ENCODE data around the gene FANCC.

Gene FANCC

DNA sequence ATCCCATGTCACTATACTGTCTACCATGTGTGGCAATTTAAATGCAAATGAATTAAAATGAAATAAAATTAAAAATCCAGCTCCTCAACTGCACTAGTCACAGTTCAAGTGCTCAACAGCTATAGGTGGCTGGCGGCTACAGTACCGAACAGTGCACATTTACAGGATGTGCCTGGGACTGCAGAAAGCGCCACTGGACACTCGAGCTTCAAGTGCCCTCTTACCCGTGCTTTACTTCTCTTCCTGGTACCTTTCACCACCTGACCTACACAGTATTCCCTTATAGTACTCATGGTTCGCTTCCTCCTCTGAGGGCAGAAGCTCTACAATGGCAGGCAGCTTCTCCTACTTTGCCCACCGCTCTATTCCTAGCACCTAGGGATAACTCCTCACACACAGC is 166.6 kb downstream of the FANCC start:
- H3K4ac ChIP-seq (ENCODE audit: low read depth in 1 of 2, low read length in 2 of 2), result no peak overlapping the region
- 95% methylated on average over 6 of the region's 7 CpGs for WGBS
- no peak overlapping the region for H3K9ac ChIP-seq (ENCODE audit: low read length)
- H3K27me3 ChIP-seq (ENCODE audit: control insufficient read depth in 1 of 2, insufficient read depth in 1 of 2, low read length in 2 of 2), result no peaks in the 10 kb centered on the region
- H4K91ac ChIP-seq (ENCODE audit: low read length), result no peak overlapping the region
- no peak overlapping the region for H2AK5ac ChIP-seq (ENCODE audit: low read length, severe bottlenecking)
- no peak overlapping the region for H3K23ac ChIP-seq (ENCODE audit: low read length in 2 of 2)
- H2AFZ ChIP-seq (ENCODE audit: low read depth, low read length), result no peak overlapping the region
- H4K8ac ChIP-seq (ENCODE audit: low read length), result no peak overlapping the region
- H2BK12ac ChIP-seq (ENCODE audit: low read length in 2 of 2), result no peak overlapping the region
- no peak overlapping the region for H2BK5ac ChIP-seq (ENCODE audit: low read depth, low read length, poor library complexity, severe bottlenecking)
- H2BK15ac ChIP-seq (ENCODE audit: low read depth, poor library complexity, severe bottlenecking), result no peak overlapping the region
- no peak overlapping the region for H3K4me3 ChIP-seq (ENCODE audit: insufficient read depth in 1 of 2, low read depth in 1 of 2, low read length in 2 of 2)
- H3K4me1 ChIP-seq (ENCODE audit: control insufficient read depth, insufficient read depth, low read depth, low read length), result peaks cover 3% of the 10 kb centered on the region
- H2BK120ac ChIP-seq (ENCODE audit: low read depth, low read length), result no peak overlapping the region
- no peak for DNase-seq
- no peak overlapping the region for H3K18ac ChIP-seq (ENCODE audit: low read depth in 1 of 2, low read length in 2 of 2)
- no peaks in the 10 kb centered on the region for H3K9me3 ChIP-seq (ENCODE audit: control insufficient read depth, low read length)
- H3K14ac ChIP-seq (ENCODE audit: low read length in 2 of 2), result no peak overlapping the region
- H3K79me1 ChIP-seq (replicated peaks; ENCODE audit: low read length, poor library complexity, severe bottlenecking), result peaks cover 2% of the 10 kb centered on the region
- no peaks in the 10 kb centered on the region for H3K36me3 ChIP-seq (ENCODE audit: control insufficient read depth in 1 of 2, insufficient read depth in 2 of 2, low read depth in 1 of 2, low read length in 2 of 2)
- no peak overlapping the region for H3K27ac ChIP-seq (ENCODE audit: low read length, poor library complexity, severe bottlenecking)
- no peak overlapping the region for H3K4me2 ChIP-seq (ENCODE audit: low read length, poor library complexity, severe bottlenecking)

DNA sequence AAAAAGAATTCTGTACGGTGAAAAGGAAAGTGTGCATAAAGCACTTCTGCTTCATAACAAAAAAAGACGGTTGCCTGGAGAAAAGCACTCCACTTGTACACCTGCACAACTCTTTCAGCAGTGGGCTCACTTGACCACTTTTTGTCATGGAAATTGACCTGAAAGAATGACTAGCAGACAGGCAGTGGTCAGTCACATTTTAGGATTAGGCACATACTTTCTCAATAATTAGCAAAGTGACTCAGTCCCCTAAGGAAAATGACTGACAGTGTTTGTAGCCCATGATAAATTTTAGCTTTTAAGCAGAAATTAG is 169.3 kb downstream of the FANCC start:
- DNase-seq, result no peak
- 98% methylated on average over 2 of the region's 2 CpGs for WGBS
- no peak overlapping the region for H3K4me2 ChIP-seq (ENCODE audit: low read length, poor library complexity, severe bottlenecking)

DNA sequence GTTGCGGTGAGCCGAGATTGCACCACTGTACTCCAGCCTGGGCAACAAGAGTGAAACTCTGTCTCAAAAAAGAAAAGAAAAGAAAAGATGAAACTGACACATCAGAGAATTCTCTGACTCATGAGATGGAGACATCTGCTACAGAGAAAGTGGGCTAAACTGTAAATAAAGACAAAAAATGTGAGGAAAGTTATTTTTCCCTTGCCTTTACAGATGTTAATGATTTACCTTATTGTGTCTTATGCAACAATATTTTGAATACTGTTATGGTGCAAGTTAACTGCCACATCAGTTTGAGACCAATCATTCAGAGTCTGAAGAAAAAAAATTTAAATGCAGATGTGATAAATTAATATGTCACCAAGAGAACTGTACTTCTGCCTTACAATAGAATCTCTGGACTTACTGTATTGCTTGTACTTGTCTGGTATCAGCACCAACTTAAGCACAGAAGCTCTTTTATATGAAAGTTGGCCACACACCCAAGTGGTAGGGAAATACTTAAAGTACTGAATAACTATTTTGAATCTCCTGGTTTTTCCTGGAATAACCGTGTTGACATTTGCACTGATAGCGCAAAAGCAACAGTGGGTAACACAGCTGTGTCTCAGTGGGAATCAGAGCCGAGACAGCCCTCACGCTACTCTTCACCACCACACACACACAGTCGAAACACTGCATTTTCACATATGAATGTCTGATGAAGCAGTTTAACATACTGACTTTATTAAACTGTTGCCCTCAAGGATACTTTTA is 169.9 kb downstream of the FANCC start:
- DNase-seq, result no peak
- Histone ChIP-seq H2AK5ac (ENCODE audit: low read length, severe bottlenecking) (no peak overlapping the region), H3K14ac (ENCODE audit: low read length in 2 of 2) (no peak overlapping the region), H2BK120ac (ENCODE audit: low read depth, low read length) (no peak overlapping the region), H3K4me2 (ENCODE audit: low read length, poor library complexity, severe bottlenecking) (no peak overlapping the region), H4K8ac (ENCODE audit: low read length) (no peak overlapping the region), H3K4me3 (ENCODE audit: insufficient read depth in 1 of 2, low read depth in 1 of 2, low read length in 2 of 2) (no peak overlapping the region), H3K9ac (ENCODE audit: low read length) (no peak overlapping the region), H2AFZ (ENCODE audit: low read depth, low read length) (no peak overlapping the region), H2BK12ac (ENCODE audit: low read length in 2 of 2) (no peak overlapping the region), H2BK5ac (ENCODE audit: low read depth, low read length, poor library complexity, severe bottlenecking) (no peak overlapping the region), H3K4ac (ENCODE audit: low read depth in 1 of 2, low read length in 2 of 2) (no peak overlapping the region), H3K36me3 (ENCODE audit: control insufficient read depth in 1 of 2, insufficient read depth in 2 of 2, low read depth in 1 of 2, low read length in 2 of 2) (no peaks in the 10 kb centered on the region), H3K18ac (ENCODE audit: low read depth in 1 of 2, low read length in 2 of 2) (no peak overlapping the region), H3K79me1 (replicated peaks; ENCODE audit: low read length, poor library complexity, severe bottlenecking) (peaks cover 5% of the 10 kb centered on the region), H3K9me3 (ENCODE audit: control insufficient read depth, low read length) (no peaks in the 10 kb centered on the region), H3K23ac (ENCODE audit: low read length in 2 of 2) (no peak overlapping the region), H3K4me1 (ENCODE audit: control insufficient read depth, insufficient read depth, low read depth, low read length) (peaks cover 3% of the 10 kb centered on the region), H3K27me3 (ENCODE audit: control insufficient read depth in 1 of 2, insufficient read depth in 1 of 2, low read length in 2 of 2) (no peaks in the 10 kb centered on the region), H4K91ac (ENCODE audit: low read length) (no peak overlapping the region), H2BK15ac (ENCODE audit: low read depth, poor library complexity, severe bottlenecking) (no peak overlapping the region), H3K27ac (ENCODE audit: low read length, poor library complexity, severe bottlenecking) (peak overlapping the region; percentile 63)
- 96% methylated on average over 7 of the region's 7 CpGs for WGBS

More for the DNA sequence above, 169.3 kb downstream of the FANCC start:
- Histone ChIP-seq H2BK15ac (ENCODE audit: low read depth, poor library complexity, severe bottlenecking) (no peak overlapping the region), H3K23ac (ENCODE audit: low read length in 2 of 2) (no peak overlapping the region), H4K91ac (ENCODE audit: low read length) (no peak overlapping the region), H2AK5ac (ENCODE audit: low read length, severe bottlenecking) (no peak overlapping the region), H3K18ac (ENCODE audit: low read depth in 1 of 2, low read length in 2 of 2) (no peak overlapping the region), H2BK5ac (ENCODE audit: low read depth, low read length, poor library complexity, severe bottlenecking) (no peak overlapping the region), H3K27me3 (ENCODE audit: control insufficient read depth in 1 of 2, insufficient read depth in 1 of 2, low read length in 2 of 2) (no peaks in the 10 kb centered on the region), H2BK12ac (ENCODE audit: low read length in 2 of 2) (no peak overlapping the region), H3K4me3 (ENCODE audit: insufficient read depth in 1 of 2, low read depth in 1 of 2, low read length in 2 of 2) (no peak overlapping the region), H3K14ac (ENCODE audit: low read length in 2 of 2) (no peak overlapping the region), H2AFZ (ENCODE audit: low read depth, low read length) (no peak overlapping the region), H3K9ac (ENCODE audit: low read length) (no peak overlapping the region), H3K79me1 (replicated peaks; ENCODE audit: low read length, poor library complexity, severe bottlenecking) (peaks cover 5% of the 10 kb centered on the region), H3K36me3 (ENCODE audit: control insufficient read depth in 1 of 2, insufficient read depth in 2 of 2, low read depth in 1 of 2, low read length in 2 of 2) (no peaks in the 10 kb centered on the region), H3K4me1 (ENCODE audit: control insufficient read depth, insufficient read depth, low read depth, low read length) (peaks cover 3% of the 10 kb centered on the region), H2BK120ac (ENCODE audit: low read depth, low read length) (no peak overlapping the region), H3K4ac (ENCODE audit: low read depth in 1 of 2, low read length in 2 of 2) (no peak overlapping the region), H3K27ac (ENCODE audit: low read length, poor library complexity, severe bottlenecking) (peak overlapping the region; percentile 63), H4K8ac (ENCODE audit: low read length) (no peak overlapping the region), H3K9me3 (ENCODE audit: control insufficient read depth, low read length) (no peaks in the 10 kb centered on the region)

DNA sequence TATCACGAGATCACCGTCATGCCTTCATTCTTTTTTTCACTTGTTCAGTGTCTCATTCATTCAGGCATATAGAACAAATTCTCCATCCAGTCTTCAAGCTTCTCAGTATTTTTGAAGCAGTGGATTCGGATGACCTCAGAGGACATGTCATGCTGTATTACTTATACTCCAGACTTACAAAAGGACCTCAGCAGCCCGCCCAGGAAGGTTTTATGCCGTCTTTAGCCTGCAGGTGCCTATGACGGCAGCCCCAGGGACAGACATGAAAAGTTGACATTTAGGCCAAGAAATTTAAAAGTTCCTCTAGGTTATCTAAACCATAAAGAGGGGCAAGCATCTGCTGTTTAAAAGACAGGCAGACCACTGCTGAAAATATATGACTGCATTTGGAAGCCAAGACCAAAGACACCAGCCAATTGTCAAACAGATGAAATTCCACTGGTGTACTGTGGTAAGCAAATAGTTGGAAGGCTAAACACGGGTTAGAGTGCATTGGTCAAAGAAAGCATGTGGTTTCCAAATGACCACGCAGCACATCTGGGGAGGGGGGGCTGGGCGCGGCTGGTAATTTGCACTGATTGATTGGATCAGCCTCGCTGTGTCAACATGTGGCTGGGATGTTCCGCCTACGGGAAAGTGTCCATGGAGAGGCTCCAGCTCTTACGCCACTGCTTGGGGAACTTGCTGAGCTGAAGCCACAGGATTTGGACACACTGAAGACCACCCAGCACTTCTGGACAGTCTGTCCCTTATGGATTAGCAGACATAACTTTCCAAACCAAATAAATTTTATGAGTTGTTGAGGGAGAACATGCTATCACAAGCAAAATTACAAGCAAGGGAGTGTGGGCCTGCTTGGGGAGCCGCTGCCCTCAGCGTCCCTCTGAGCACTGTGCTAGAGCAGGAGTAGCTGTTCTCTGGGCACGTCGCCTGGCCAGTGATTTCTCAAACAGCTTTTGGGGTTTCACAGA is 173.6 kb downstream of the FANCC start:
- no peak overlapping the region for H3K18ac ChIP-seq (ENCODE audit: low read depth in 1 of 2, low read length in 2 of 2)
- H3K9ac ChIP-seq (ENCODE audit: low read length), result peak overlapping the region; percentile 42
- H3K79me1 ChIP-seq (replicated peaks; ENCODE audit: low read length, poor library complexity, severe bottlenecking), result peaks cover 5% of the 10 kb centered on the region
- H2BK5ac ChIP-seq (ENCODE audit: low read depth, low read length, poor library complexity, severe bottlenecking), result no peak overlapping the region
- no peak overlapping the region for H3K14ac ChIP-seq (ENCODE audit: low read length in 2 of 2)
- WGBS, result 94% methylated on average over 18 of the region's 18 CpGs
- H3K9me3 ChIP-seq (ENCODE audit: control insufficient read depth, low read length), result no peaks in the 10 kb centered on the region
- no peak overlapping the region for H2BK15ac ChIP-seq (ENCODE audit: low read depth, poor library complexity, severe bottlenecking)
- H3K4me1 ChIP-seq (ENCODE audit: control insufficient read depth, insufficient read depth, low read depth, low read length), result peaks cover 3% of the 10 kb centered on the region
- no peak overlapping the region for H2AK5ac ChIP-seq (ENCODE audit: low read length, severe bottlenecking)
- no peak overlapping the region for H3K23ac ChIP-seq (ENCODE audit: low read length in 2 of 2)
- no peak overlapping the region for H3K4ac ChIP-seq (ENCODE audit: low read depth in 1 of 2, low read length in 2 of 2)
- H3K27me3 ChIP-seq (ENCODE audit: control insufficient read depth in 1 of 2, insufficient read depth in 1 of 2, low read length in 2 of 2), result no peaks in the 10 kb centered on the region
- peak overlapping the region; percentile 21 for H4K91ac ChIP-seq (ENCODE audit: low read length)
- no peak overlapping the region for H4K8ac ChIP-seq (ENCODE audit: low read length)
- H3K27ac ChIP-seq (ENCODE audit: low read length, poor library complexity, severe bottlenecking), result no peak overlapping the region
- H2AFZ ChIP-seq (ENCODE audit: low read depth, low read length), result no peak overlapping the region
- H2BK12ac ChIP-seq (ENCODE audit: low read length in 2 of 2), result peak overlapping the region in 1 of 2 experiments; percentile 46
- no peak overlapping the region for H3K4me2 ChIP-seq (ENCODE audit: low read length, poor library complexity, severe bottlenecking)
- peak; percentile 43 for DNase-seq
- H3K36me3 ChIP-seq (ENCODE audit: control insufficient read depth in 1 of 2, insufficient read depth in 2 of 2, low read depth in 1 of 2, low read length in 2 of 2), result no peaks in the 10 kb centered on the region
- no peak overlapping the region for H2BK120ac ChIP-seq (ENCODE audit: low read depth, low read length)
- no peak overlapping the region for H3K4me3 ChIP-seq (ENCODE audit: insufficient read depth in 1 of 2, low read depth in 1 of 2, low read length in 2 of 2)

Data from mesenchymal stem cell (in vitro differentiated cells and primary cell).